Fibroblast of the aortic adventitia (primary cell): ENCODE data around the gene UNC79. TPM values are rescaled to one million over a fixed set of nuclear protein-coding genes. Genes with fewer than 3 reads are reported as not detected.

ENCODE experiments used
- DNase-seq: peaks from one replicate; pipeline ENCODE4 v3.0.0-alpha.2; 2010; ENCODE audit warnings: low read depth
- H3K4me3 ChIP-seq: 2 replicates; pipeline ENCODE4 v1.5.1; 2011; ENCODE audit warnings: low read depth, mild to moderate bottlenecking, control low read depth, low read length, moderate library complexity
- CTCF ChIP-seq: IDR thresholded peaks from 2 replicates; pipeline ENCODE4 v1.5.1; 2011; ENCODE audit warnings: mild to moderate bottlenecking, low read length, control low read depth, inconsistent platforms; ENCODE audit not compliant: insufficient read depth
- total RNA-seq: library from RNA; depleted of rRNA; stranded (reverse); fragments of >200 nt; gene quantifications from 2 replicates; pipeline ENCODE4 v1.2.3, GENCODE V29; 2012; ENCODE audit warnings: low replicate concordance

Gene UNC79
- total RNA-seq, 1 donor, result 0.09 TPM

GRCh38 chr14:93719256-93719655 lies 288.5 kb downstream of the UNC79 start:
- H3K4me3 ChIP-seq, result no peak overlapping the region
- no peak for DNase-seq
- TF ChIP-seq CTCF, result no peak

- DNase-seq, result no peak
- no peak overlapping the region for H3K4me3 ChIP-seq
- TF ChIP-seq CTCF, result no peak
Measured at GRCh38 chr14:93720076-93720815, 289.5 kb downstream of the UNC79 start.

- DNase-seq, result no peak
- no peak for TF ChIP-seq CTCF
- no peak overlapping the region for H3K4me3 ChIP-seq
Measured at GRCh38 chr14:93720981-93721483, 290.3 kb downstream of the UNC79 start.

GRCh38 chr14:93723001-93723400 lies 292.3 kb downstream of the UNC79 start:
- H3K4me3 ChIP-seq, result no peak overlapping the region
- TF ChIP-seq CTCF, result no peak
- no peak for DNase-seq

GRCh38 chr14:93725002-93725582 lies 294.4 kb downstream of the UNC79 start:
- no peak overlapping the region for H3K4me3 ChIP-seq
- no peak for TF ChIP-seq CTCF
- no peak for DNase-seq

GRCh38 chr14:93725993-93726392 lies 295.3 kb downstream of the UNC79 start:
- no peak for TF ChIP-seq CTCF
- DNase-seq, result no peak
- H3K4me3 ChIP-seq, result no peak overlapping the region
